Activated CD4-positive, CD25-positive, alpha-beta regulatory T cell treated with anti-CD3 and anti-CD28 coated beads, Interleukin-2, amount 50 U/mL, for 24 hours (primary cell): ENCODE measurements around the gene MARCHF3.
"Not testable (repeated sequence)": the region's sequence is repeated elsewhere in the genome, so short reads cannot be mapped to it uniquely, and the experiment has no call there.

Experiments
- ATAC-seq, 2 donors: fragments of 150-1000 bp; cut with Tn5 transposase; one replicate each; pipeline ENCODE4 v1.10.0; 2021; ENCODE audit warnings: mild to moderate bottlenecking in 1 of 2, moderate library complexity in 1 of 2

MARCHF3 gene, protein sequence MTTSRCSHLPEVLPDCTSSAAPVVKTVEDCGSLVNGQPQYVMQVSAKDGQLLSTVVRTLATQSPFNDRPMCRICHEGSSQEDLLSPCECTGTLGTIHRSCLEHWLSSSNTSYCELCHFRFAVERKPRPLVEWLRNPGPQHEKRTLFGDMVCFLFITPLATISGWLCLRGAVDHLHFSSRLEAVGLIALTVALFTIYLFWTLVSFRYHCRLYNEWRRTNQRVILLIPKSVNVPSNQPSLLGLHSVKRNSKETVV

DNA sequence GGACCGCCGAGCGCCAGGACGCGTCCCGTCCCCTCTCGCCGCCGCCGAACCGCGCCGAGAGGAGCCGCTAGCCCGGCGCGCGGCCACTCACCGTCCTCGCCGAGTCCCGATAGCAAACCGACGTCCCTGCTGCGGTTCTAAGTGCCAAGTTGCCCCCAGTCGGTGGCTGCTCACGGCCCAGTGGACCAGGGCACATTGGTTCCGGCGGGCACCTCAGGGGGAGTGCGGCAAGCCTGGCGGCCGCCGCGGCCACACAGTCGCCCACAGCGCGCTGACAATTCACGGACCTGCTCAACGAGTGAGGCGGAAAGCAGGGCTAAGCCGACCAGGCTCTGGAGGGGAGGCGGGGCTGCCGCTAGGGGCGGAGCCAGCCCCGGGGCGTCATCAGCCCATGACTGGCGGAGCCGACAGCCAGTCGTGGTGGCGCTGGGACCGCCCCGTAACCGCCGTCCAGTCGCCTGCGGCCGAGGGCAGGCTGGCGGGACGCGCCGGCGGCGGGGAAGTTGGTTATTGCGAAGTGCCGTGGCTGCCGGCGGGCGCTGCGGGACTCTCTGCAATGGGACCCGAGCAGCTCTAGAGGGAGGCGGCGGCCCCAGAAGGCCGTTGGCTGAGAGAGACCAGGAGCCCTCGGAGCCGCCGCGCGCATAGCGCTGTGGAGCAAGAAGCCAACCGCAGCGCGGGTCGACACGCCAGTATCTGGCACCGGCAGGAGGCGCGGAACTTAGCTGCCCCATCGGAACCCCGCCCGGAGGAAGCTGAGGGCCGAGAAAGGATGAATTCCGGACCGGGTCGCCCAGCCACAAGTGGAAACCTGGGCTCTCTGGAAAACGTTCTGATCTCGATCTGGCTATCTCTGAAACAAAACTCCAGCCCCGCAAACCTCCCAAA, at the start of gene MARCHF3:
Gene MARCHF3, minus strand, starts transcription at position 300 of the 888 bp plus-strand sequence. CDS start 112,387 bp downstream, outside the sequence.
- ATAC-seq, result peak; percentile 97

DNA sequence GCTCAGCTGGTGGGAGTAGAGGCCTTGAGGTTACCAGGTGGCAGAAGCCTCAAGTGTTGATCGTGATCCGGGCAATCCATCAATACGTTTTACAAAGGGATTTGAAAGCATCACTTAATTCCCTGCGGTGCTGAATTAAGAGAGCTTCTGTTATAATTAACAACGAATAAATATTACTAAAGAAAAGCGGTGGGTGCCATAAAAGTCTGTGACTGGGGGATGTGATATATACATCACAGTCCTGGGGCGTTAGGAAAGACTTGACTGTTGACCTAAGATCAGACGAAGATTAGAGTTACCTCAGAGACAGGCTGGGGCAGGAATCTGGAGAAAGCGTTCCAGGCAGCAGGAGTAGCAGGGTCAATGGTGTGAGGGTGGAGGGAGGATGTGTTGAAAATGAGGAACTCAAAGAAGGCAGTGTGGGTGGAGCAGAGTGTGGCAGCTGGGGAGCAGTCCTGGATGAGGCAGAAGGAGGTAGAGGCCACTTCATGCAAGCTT, 49.7 kb upstream of the MARCHF3 start:
- ATAC-seq, result no peak

DNA sequence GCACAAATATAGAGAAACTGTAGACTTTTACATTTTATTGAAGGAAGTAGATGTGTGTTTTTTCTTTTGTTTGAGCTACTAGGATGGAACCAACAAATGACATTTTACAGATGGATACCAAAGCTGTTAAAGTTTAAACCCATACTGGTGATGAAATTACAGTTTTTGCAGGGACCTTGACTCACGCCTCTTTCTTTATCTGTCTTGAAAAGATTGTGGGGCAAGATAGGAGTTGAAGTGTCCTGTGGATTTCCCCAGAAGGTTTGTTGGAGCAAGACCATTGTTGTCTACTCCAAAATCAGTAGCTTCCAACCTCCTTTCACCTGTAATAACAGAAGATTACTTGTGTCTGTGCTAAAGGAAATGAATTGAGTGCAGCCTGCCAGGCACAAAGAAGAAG, 47.0 kb upstream of the MARCHF3 start:
- no peak for ATAC-seq

DNA sequence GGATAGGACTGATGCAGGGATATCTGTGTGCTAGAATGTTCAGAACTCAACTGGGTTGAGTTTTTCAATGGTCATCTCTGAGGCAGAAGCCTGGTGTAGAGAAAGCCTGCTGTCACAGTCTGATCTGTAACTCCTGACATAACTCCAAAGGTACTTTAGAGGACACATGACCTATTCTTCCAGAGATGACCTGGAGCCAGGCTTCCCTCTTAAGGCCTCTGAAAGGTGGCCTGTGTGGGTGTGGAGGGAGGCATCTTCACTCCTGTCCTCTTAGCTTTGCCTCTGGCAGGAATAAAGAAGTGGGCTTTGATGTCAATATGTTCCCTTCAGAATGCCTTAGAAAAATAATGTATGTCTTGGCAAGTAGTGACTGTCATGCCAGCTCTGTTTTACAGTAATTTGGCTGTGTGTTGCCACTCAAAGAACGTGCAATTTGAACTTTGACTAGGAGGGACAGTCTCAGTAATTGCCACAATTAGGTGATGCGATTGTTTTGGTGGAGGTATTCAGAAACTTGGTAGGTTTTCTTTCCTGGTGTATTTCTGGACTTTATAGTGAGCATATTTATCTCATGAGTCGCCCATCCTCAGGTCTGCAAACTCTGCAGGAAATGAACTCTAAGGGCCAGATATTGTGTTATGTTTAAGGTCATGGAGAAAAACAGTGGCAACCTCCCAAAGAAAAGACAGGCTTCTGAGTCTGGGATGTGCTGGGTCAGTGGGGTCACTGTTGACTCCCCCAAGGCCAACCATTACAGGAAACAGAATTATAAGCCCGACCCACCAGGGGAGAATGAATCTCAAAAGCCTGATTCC, 46.2 kb upstream of the MARCHF3 start:
- no peak for ATAC-seq

DNA sequence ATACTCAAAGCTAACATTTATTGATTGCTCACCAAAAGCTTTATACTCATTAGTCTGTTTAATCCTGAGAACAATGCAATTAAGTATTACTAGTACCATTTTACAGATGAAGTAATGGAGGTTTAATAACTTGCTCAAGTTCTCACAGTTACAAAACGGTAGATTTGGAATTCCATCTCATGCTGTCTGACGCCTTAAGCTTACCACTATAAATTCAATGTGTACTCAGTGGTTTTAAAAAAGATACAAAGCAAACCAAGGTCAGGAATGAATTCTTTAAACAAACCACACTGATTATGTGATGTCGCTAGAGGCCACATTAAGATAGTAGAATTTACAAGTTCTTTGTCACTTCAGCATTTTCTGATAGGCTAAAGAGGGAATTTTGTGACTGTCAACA, 44.1 kb upstream of the MARCHF3 start:
- no peak for ATAC-seq

DNA sequence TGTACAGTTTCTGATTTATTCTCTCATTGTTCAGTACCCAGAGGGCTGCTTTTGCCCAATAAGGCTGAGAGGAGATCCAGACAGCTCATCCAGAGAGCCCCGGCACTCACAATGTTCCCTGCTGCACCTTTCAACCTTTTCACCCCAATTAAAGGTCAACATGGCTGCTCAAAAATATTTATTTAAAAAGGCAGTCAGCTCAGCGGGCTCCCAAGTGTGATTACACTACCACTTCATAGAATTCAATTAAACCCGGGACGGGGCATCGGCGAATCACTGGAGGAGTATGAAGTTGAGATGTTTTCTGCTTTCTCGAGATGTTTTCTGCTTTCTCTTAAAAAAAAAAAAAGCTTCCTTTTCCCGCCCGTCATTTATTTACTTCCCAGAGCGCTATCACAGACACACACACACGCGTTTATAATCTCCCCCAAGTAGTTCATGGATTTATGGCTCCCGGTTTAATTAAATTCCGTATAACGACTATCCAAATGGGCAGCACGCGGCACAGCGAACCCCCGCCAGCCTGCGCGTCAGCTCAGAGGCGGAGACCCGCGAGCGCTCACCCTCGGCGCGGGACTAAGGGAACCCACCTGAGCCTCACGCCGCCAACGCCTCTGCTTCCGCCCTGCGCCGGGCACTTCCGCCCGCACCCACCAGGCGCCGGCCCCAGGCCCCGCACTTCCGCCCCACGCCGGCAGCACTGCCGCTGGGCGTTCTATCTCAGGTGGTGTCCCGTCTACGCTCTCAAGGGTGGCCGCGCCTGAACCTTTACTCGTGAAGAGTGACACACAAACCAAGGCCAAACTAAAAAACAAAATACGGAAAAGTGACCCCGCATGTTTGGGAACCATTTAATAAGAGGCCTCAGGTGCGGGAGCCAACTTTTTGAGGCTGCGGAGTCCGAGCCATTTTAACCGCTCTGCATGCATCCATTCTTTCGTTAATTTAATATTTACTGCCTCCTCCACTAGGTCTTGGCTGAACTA, 42.8 kb upstream of the MARCHF3 start, which contains the start of gene C5orf63:
Gene C5orf63, minus strand, starts transcription at position 642 of the 986 bp plus-strand sequence. CDS start 14,507 bp downstream, outside the sequence.
- ATAC-seq, result peak; percentile 98 to 99

DNA sequence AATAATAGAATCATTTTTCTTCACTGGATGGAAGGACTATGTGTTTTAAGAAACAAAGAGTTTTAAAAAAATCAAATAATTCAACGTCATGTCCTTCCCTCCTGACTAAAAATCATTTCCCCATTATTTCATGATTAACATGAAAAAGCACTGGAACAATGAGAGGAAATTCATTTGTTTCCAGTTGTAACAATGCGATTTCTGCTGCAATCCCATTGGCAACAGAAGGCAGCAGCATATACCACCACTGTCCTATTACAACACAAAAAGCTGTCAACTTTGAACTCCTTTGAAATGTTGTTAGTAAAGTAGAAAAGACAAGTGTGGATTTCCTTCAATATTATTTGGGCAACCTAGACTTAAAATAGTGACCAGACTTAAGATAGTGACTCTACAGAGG, 39.9 kb upstream of the MARCHF3 start:
- ATAC-seq, result no peak

DNA sequence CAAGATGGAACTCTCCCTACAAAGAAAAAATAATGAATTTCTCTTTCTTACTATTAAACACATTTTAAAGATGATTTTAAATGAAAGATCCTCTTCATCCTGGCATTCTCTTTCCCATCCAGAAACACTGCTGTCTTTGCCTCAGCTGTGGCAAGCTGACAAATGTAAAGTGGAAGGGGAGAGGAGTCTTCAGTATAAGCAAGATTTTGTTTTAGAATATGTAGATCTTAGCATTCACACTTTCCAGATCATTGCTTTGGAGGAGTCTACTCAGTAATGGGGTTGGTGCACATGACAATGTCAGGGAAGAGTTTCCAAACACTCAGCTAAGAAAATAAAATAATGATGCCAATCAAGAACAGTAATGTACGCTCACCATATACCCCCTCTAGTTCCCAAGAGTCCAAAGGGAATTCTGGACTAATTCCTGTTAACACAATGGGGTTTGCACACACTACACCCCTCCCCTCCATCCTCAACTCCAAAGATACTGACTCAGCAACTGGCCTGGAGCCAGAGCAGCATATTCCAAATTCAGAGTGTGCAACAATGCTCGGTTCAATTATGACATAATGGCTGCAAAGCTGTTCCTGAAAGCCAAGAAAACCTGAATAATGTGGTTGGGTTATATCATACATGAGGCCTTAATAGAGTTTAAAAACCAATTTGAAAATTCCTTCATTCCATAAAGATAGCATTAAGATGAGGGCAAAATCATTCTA, 38.3 kb upstream of the MARCHF3 start:
- ATAC-seq, result no peak

DNA sequence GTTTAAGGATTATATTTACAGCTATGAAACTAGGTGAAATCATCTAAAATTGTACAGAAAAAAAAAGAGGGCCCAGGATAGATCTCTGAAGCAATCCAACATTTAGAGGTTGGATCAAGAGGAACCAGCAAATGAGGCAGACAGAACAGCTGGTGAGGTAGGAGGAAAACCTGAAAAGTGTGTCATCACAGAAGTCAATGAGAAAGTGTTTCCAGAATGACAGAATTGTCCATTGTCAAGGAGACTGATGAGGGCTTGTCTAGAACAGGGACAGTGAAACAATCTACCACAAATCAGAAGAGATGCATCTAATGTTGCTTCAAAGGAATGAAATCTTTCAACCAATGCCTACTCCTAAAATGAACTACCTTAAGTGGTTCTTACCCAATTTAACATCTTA, 36.4 kb upstream of the MARCHF3 start:
- no peak for ATAC-seq

DNA sequence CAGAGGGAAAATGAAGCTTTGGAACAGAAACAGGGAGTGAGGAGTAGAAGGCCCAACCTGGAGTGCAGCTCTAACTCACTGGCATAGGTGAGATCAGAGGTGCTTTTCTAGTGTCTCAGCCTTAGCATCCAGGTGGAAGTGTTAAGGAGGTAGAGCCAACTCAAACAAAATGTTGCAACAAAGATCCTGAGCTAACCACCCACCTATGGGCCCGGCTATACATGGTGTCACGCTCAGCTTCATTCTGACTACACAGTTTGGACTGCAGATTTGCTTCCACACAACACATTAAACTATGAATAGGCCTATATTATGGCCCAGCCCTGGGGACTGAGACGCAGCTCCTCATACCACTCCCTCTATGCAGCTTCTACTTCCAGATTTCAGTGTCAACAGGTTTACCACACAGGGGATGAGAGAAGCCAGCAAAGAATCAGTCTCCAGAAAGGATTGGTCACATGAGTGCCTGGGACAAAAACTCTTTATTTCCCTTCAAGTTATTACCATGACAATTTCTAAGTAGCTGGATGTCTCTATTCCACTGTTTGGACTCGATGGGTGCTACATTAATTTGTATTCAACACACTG, 34.0 kb upstream of the MARCHF3 start:
- no peak for ATAC-seq

DNA sequence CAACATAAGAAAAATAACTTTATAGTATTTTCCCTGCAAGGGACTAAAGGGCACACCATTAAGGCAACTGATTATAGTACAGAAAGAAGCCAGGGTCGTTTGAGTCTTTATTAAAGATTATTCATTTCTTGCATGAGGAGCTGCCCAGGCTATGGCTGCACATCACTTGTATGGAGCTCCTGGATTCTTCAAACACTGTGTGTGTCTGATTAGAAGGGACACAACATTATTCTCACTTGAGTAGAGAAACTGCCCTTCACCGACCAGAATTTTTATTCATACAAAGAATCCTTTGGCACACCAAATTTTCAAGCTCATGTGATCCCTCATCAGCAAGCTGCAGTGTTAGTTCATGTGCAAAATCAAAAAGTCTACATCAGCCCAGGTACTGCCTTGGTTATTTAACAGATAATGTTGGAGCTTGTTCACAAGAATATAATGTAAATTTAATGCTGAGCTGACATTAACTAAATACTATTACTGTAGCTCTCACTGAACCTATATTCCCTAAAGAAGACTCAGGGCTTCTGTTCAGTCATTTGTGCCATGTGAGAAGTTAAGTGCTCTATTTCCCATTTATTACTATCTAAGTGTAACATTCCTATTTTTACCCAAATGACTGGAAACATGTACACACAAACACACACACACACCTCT, 33.0 kb upstream of the MARCHF3 start:
- no peak for ATAC-seq

DNA sequence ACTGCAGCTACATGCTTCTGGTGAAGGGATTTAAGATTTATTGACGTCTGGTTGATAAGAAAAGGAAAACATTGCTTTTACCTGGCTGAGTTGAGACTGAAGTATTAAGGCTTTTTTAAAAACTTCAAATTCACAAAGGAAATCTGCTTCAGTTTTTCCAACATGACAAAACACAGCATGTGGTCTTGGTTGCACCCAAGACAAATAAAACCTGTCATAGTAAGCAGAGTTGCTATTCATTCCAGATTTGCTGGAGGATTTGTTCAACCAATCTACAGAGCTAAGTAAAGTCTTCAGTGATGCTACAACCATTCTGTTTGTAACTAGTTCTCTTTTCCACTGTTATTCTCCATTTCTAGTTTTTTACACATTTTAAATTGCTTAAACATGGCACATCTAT, 31.6 kb upstream of the MARCHF3 start:
- ATAC-seq, result no peak

DNA sequence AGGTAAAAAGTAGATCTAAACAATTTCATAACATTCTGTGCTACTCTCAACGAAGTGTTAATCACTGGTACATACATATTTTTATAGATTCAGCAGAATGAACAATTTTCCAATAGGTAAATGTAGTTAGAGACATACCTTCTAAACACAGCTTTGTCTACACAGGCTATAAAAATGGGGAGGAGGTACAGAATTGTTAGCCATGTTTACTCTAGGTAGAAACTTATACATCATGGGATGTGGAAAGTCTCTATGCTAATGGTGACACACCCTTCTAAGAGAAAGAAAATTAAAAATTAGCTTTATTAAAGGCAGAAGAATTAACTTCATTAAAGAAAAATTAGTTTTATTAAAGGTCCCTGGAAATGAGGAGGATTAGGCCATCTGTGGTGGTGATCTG, 31.2 kb upstream of the MARCHF3 start:
- no peak for ATAC-seq

DNA sequence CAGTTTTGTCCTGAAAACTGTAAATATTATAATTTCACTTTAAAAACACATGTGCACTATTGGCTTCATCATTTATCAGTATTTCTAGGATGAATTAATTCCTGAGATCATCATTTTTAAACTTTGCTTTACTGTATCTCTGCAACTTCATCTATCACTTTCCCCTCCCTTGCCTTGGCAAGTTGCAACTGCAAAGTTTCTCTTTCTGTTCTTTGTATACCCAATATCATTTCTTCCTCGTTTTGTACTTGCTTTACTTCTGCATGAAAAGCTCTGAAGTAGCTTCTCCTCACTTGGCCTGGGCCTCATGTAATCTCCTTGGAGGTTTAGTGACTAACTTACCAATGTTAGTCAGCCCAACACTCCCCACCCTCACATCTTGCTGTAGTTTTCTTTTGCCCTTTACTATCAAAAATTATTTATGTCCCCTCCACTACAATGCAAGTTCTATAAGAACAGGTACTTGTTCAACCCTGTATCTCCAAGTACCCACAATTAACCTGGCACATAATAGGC, 30.2 kb upstream of the MARCHF3 start:
- peak; percentile 44 to 59 for ATAC-seq

DNA sequence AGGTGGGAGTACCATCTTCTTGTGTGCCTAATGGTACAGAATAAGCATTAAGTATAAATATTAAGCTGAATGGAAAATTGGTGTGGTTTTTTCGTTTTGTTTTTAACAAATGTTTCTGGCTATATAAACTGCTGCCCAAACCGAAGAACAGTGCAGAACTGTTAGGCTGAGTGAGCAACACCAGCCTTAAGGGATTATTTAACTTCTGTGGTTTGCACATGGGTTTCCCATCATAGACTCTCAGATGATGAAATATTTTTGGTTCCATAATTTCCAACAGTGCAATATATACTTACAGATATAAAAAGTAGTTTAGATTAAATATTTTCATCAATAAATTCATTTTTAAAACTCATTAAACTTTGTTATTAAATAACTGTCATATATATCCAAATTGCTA, 26.5 kb upstream of the MARCHF3 start:
- no peak for ATAC-seq

DNA sequence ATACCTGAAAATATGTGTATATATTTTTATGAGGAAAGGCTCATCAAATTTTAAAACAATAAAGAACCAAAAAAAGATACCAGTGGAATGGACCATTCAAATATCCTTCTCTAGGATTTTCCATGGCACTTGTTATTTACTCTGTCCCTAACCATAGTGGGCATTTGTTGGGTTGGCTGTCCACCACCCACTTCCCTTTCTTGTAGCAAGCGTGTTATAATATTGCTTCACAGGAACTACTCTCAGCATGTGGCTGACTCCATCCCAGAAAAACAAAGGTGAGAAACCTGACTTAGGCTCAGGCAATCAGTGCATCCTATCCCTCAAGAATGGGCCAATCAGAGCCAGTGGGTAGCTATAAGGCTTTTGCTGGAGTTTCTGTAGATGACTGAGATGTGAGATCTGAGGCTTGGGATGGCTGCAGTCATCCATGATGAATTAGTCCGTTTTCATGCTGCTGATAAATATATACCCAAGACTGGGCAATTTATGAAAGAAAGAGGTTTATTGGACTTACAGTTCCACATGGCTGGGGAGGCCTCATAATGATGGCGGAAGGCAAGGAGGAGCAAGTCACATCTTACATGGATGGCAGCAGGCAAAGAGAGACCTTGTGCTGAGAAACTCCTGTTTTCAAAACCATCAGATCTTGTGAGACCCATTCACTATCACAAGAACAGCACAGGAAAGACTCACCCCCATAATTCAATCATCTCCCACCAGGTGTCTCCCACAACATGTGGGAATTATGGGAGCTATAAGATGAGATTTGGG, 25.7 kb upstream of the MARCHF3 start:
- ATAC-seq, result no peak

DNA sequence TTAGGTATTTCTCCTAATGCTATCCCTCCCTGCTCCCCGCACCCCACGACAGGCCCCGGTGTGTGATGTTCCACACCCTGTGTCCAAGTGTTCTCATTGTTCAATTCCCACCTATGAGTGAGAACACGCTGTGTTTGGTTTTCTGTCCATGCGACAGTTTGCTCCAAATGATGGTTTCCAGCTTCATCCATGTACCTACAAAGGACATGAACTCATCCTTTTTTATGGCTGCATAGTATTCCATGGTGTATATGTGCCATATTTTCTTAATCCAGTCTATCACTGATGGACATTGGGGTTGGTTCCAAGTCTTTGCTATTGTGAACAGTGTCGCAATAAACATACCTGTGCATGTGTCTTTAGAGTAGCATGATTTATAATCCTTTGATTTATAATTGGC, 23.2 kb upstream of the MARCHF3 start:
- ATAC-seq, result not testable (repeated sequence)

DNA sequence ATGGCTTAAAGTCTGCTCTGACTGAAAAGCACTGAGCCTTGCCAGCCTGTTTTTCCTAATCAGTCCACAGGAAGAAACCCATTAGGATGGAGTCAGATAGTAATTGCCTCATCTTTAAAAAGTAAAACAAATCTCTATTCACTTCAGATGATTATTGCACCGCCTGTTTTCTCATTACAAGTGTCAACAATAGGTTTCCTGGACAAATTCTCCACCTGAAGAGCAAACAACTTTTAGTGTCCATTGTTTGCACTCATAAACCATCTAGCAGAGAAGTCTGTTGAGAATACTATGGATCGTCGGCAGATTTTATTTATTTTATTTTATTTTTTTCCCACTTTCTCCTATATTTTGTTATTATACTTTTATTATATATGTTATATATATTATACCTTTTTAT, 22.7 kb upstream of the MARCHF3 start:
- no peak for ATAC-seq

DNA sequence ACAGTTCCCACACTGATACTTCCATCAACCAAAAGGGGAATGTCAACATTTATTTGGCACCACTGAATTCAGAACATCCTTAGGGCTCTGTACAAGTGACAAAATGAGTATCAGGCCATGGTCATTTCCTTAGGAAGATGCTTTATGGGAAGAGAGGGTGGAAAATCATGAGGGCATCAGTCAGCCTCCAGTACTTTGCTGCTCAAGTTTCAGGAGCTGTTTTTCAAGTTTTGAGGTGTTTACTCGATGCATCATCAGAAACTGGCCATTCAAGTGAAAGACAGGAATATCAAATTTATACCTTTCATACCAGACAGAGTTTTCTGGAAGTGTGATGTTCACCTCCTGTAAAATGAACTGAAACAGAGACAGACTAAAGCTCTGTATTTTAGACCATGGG, 21.2 kb upstream of the MARCHF3 start:
- no peak for ATAC-seq
